HEK293T (cell line): ENCODE results near the gene GALNT14.

ENCODE experiments used
- CTCF ChIA-PET: fragments of 350-600 bp; formaldehyde crosslinking; extraction: SDS; loops from one replicate; lab custom pipeline; 2021; ENCODE audit warnings: antibody characterized with exemption, inconsistent platforms; lab: Yijun Ruan, JAX
- POLR2A ChIA-PET: fragments of 350-600 bp; formaldehyde crosslinking; extraction: SDS; loops from one replicate; lab custom pipeline; 2020; ENCODE audit warnings: antibody characterized with exemption, inconsistent platforms; lab: Yijun Ruan, JAX
- DNase-seq: peaks from one replicate; pipeline ENCODE4 v3.0.0; 2012; ENCODE audit warnings: mixed read lengths; ENCODE audit errors: extremely low spot score
- ARNT ChIP-seq: fragments of 450-650 bp; IDR thresholded peaks from 2 replicates; pipeline ENCODE4 v1.6.1; 2017; ENCODE audit warnings: mild to moderate bottlenecking
- BHLHE40 ChIP-seq: fragments of 450-650 bp; IDR thresholded peaks from 2 replicates; pipeline ENCODE4 v1.6.1; 2016; ENCODE audit warnings: mild to moderate bottlenecking, moderate library complexity, borderline replicate concordance
- CTBP1 ChIP-seq: fragments of 450-650 bp; IDR thresholded peaks from 2 replicates; pipeline ENCODE4 v1.6.1; 2016; ENCODE audit warnings: borderline replicate concordance
- ELF4 ChIP-seq: fragments of 450-650 bp; IDR thresholded peaks from 2 replicates; pipeline ENCODE4 v1.6.1; 2017; ENCODE audit warnings: antibody characterized with exemption
- FOXA1 ChIP-seq: fragments of 450-650 bp; IDR thresholded peaks from 2 replicates; pipeline ENCODE4 v1.6.1; 2016; ENCODE audit warnings: mild to moderate bottlenecking
- FOXK2 ChIP-seq: fragments of 450-650 bp; IDR thresholded peaks from 2 replicates; pipeline ENCODE4 v1.6.1; 2016; ENCODE audit warnings: mild to moderate bottlenecking
- FOXM1 ChIP-seq: fragments of 450-650 bp; IDR thresholded peaks from 2 replicates; pipeline ENCODE4 v1.6.1; 2017; ENCODE audit warnings: mild to moderate bottlenecking, borderline replicate concordance
- HDGF ChIP-seq: fragments of 450-650 bp; IDR thresholded peaks from 2 replicates; pipeline ENCODE4 v1.6.1; 2017; ENCODE audit warnings: antibody characterized with exemption, borderline replicate concordance
- L3MBTL2 ChIP-seq: fragments of 450-650 bp; conservative IDR thresholded peaks from 2 replicates; pipeline ENCODE4 v1.6.1; 2016; ENCODE audit warnings: mild to moderate bottlenecking
- LEF1 ChIP-seq: fragments of 450-650 bp; IDR thresholded peaks from 2 replicates; pipeline ENCODE4 v1.6.1; 2017; ENCODE audit warnings: mild to moderate bottlenecking, borderline replicate concordance
- NFRKB ChIP-seq: fragments of 450-650 bp; IDR thresholded peaks from 2 replicates; pipeline ENCODE4 v1.6.1; 2016; ENCODE audit warnings: mild to moderate bottlenecking, moderate library complexity
- PKNOX1 ChIP-seq: fragments of 450-650 bp; IDR thresholded peaks from 2 replicates; pipeline ENCODE4 v1.6.1; 2016
- SP1 ChIP-seq: fragments of 450-650 bp; IDR thresholded peaks from 2 replicates; pipeline ENCODE4 v1.6.1; 2017
- SUZ12 ChIP-seq: fragments of 450-650 bp; IDR thresholded peaks from 2 replicates; pipeline ENCODE4 v1.6.1; 2016; ENCODE audit warnings: mild to moderate bottlenecking
- TARDBP ChIP-seq: fragments of 450-650 bp; IDR thresholded peaks from 2 replicates; pipeline ENCODE4 v1.6.1; 2016
- ZNF384 ChIP-seq: fragments of 450-650 bp; IDR thresholded peaks from 2 replicates; pipeline ENCODE4 v1.6.1; 2016

The GALNT14 gene

GRCh38 chr2:31013301-31013700, 124.9 kb downstream of the GALNT14 start:
- ChIA-PET POLR2A (no interaction called here), CTCF (no interaction called here)
- no peak for DNase-seq
- TF ChIP-seq LEF1 (no peak), FOXK2 (no peak), HDGF (no peak), FOXM1 (no peak), SP1 (no peak), ELF4 (no peak), TARDBP (no peak), BHLHE40 (no peak), ZNF384 (no peak)

GRCh38 chr2:31012406-31012805, 125.8 kb downstream of the GALNT14 start:
- ChIA-PET POLR2A (interaction anchor here (0.6 kb wide), 1 partner anchor 26 kb away, joined by 3 read pairs; no protein-coding TSS in a partner anchor), CTCF (no interaction called here)
- no peak for DNase-seq
- no peak for TF ChIP-seq NFRKB
- TF ChIP-seq L3MBTL2 = no peak
- TF ChIP-seq BHLHE40 = no peak
- TF ChIP-seq TARDBP = no peak
- no peak for TF ChIP-seq ZNF384
- TF ChIP-seq HDGF = no peak
- no peak for TF ChIP-seq FOXM1
- no peak for TF ChIP-seq FOXA1
- TF ChIP-seq FOXK2 = no peak
- TF ChIP-seq SUZ12 = no peak
- no peak for TF ChIP-seq PKNOX1
- no peak for TF ChIP-seq ARNT
- TF ChIP-seq LEF1 = no peak

GRCh38 chr2:31011587-31011986, 126.7 kb downstream of the GALNT14 start:
- ChIA-PET POLR2A (no interaction called here), CTCF (no interaction called here)
- no peak for TF ChIP-seq SP1
- TF ChIP-seq L3MBTL2 = no peak
- no peak for TF ChIP-seq ELF4
- TF ChIP-seq LEF1 = no peak
- TF ChIP-seq PKNOX1 = no peak
- no peak for TF ChIP-seq FOXK2
- no peak for TF ChIP-seq FOXA1
- no peak for TF ChIP-seq CTBP1
- TF ChIP-seq BHLHE40 = no peak
- no peak for TF ChIP-seq HDGF
- TF ChIP-seq ZNF384 = no peak
- no peak for TF ChIP-seq TARDBP
- no peak for TF ChIP-seq ARNT
- no peak for TF ChIP-seq NFRKB
- TF ChIP-seq SUZ12 = no peak
- no peak for TF ChIP-seq FOXM1
- no peak for DNase-seq

- ChIA-PET POLR2A (no interaction called here), CTCF (no interaction called here)
- no peak for TF ChIP-seq L3MBTL2
- TF ChIP-seq SUZ12 = no peak
- peak; percentile 83 for TF ChIP-seq PKNOX1
- no peak for TF ChIP-seq ARNT
- TF ChIP-seq CTBP1 = peak; percentile 60; the same call in 1 of the 2 replicates
- TF ChIP-seq NFRKB = no peak
- TF ChIP-seq ELF4 = no peak
- TF ChIP-seq BHLHE40 = no peak
- no peak for TF ChIP-seq TARDBP
- DNase-seq = peak; percentile 61
These were observed 129.6 kb downstream of the GALNT14 start for GRCh38 chr2:31008561-31009114.

- ChIA-PET CTCF (no interaction called here), POLR2A (no interaction called here)
- DNase-seq = no peak
- TF ChIP-seq SP1 (no peak), FOXK2 (no peak), BHLHE40 (no peak), ZNF384 (no peak), ELF4 (no peak), NFRKB (no peak), FOXM1 (no peak)
These were observed 134.0 kb downstream of the GALNT14 start for GRCh38 chr2:31004257-31004656.

- no peak for TF ChIP-seq FOXM1
- no peak for TF ChIP-seq BHLHE40
- TF ChIP-seq PKNOX1 = no peak
- no peak for TF ChIP-seq ZNF384
- no peak for TF ChIP-seq L3MBTL2
- no peak for TF ChIP-seq LEF1
- TF ChIP-seq NFRKB = no peak
- ChIA-PET CTCF (no interaction called here), POLR2A (no interaction called here)
- DNase-seq = no peak
These were observed 134.5 kb downstream of the GALNT14 start for GRCh38 chr2:31003749-31004148.
